OCI-LY1 (cell line): ENCODE measurements around the gene ZNF296.

Experiments
- H2AFZ ChIP-seq: fragments of 200-600 bp; sonication (generic), shearing (Covaris generic); 2 replicates; pipeline ENCODE4 v1.6.0; 2014; ENCODE audit warnings: antibody characterized with exemption, mild to moderate bottlenecking, low read length
- H3F3A ChIP-seq: fragments of 200-600 bp; sonication (generic), shearing (Covaris generic); 2 replicates; pipeline ENCODE4 v1.6.0; 2014; ENCODE audit warnings: mild to moderate bottlenecking, antibody characterized with exemption, low read length, moderate library complexity; ENCODE audit not compliant: insufficient read depth
- H3K27ac ChIP-seq: fragments of 200-600 bp; sonication (generic); 2 replicates; pipeline ENCODE4 v1.5.1; 2014; ENCODE audit warnings: low read length, mixed run types, mild to moderate bottlenecking, low read depth; ENCODE audit not compliant: poor library complexity, severe bottlenecking
- H3K27me3 ChIP-seq: fragments of 200-600 bp; sonication (generic); 2 replicates; pipeline ENCODE4 v1.6.0; 2014; ENCODE audit warnings: antibody characterized with exemption, mild to moderate bottlenecking, low read length, moderate library complexity; ENCODE audit not compliant: insufficient read depth
- H3K36me3 ChIP-seq: fragments of 200-600 bp; sonication (generic); 2 replicates; pipeline ENCODE4 v1.6.1; 2014; ENCODE audit warnings: mild to moderate bottlenecking, antibody characterized with exemption, low read length, moderate library complexity, mixed read lengths; ENCODE audit not compliant: insufficient read depth
- H3K4me1 ChIP-seq: fragments of 200-600 bp; sonication (generic); 2 replicates; pipeline ENCODE4 v1.5.1; 2014; ENCODE audit warnings: mild to moderate bottlenecking, low read length, moderate library complexity; ENCODE audit not compliant: insufficient read depth, severe bottlenecking
- H3K4me2 ChIP-seq: fragments of 200-600 bp; sonication (generic), shearing (Covaris generic); 2 replicates; pipeline ENCODE4 v1.6.1; 2014; ENCODE audit warnings: low read length
- H3K4me3 ChIP-seq: fragments of 200-600 bp; sonication (generic); 2 replicates; pipeline ENCODE4 v1.5.1; 2014; ENCODE audit warnings: low read length, low read depth, mild to moderate bottlenecking, mixed read lengths; ENCODE audit not compliant: poor library complexity, severe bottlenecking
- H3K79me2 ChIP-seq: fragments of 200-600 bp; shearing (Covaris generic); 2 replicates; pipeline ENCODE4 v1.6.1; 2016; ENCODE audit warnings: mixed run types, low read length, mixed read lengths; ENCODE audit not compliant: insufficient read depth
- H3K9ac ChIP-seq: fragments of 200-600 bp; sonication (generic), shearing (Covaris generic); 2 replicates; pipeline ENCODE4 v1.6.1; 2014; ENCODE audit warnings: mild to moderate bottlenecking, low read length, mixed read lengths
- H3K9me2 ChIP-seq: fragments of 200-600 bp; sonication (generic), shearing (Covaris generic); 2 replicates; pipeline ENCODE4 v1.6.1; 2014; ENCODE audit warnings: low read depth, mild to moderate bottlenecking, low read length, mixed read lengths
- H3K9me3 ChIP-seq: fragments of 200-600 bp; shearing (Covaris generic); 2 replicates; pipeline ENCODE4 v1.6.1; 2014; ENCODE audit warnings: low read length, mixed read lengths
- H4K20me1 ChIP-seq: fragments of 200-600 bp; sonication (generic), shearing (Covaris generic); 2 replicates; pipeline ENCODE4 v1.6.0; 2016; ENCODE audit warnings: mild to moderate bottlenecking, low read length; ENCODE audit not compliant: insufficient read depth
- EZH2 ChIP-seq: fragments of 200-600 bp; sonication (generic), shearing (Covaris generic); IDR thresholded peaks from 2 replicates; pipeline ENCODE4 v1.8.0; 2017; ENCODE audit warnings: borderline replicate concordance, mixed run types, mild to moderate bottlenecking, antibody characterized with exemption, low read length, moderate library complexity, mixed read lengths
- TF ChIP-seq, protein P1 (sequence below): fragments of 200-600 bp; sonication (generic), shearing (Covaris generic); IDR thresholded peaks from 2 replicates; pipeline ENCODE4 v1.5.1; 2017; ENCODE audit warnings: mild to moderate bottlenecking, antibody characterized with exemption, low read length, moderate library complexity, mixed read lengths

ZNF296 gene

DNA sequence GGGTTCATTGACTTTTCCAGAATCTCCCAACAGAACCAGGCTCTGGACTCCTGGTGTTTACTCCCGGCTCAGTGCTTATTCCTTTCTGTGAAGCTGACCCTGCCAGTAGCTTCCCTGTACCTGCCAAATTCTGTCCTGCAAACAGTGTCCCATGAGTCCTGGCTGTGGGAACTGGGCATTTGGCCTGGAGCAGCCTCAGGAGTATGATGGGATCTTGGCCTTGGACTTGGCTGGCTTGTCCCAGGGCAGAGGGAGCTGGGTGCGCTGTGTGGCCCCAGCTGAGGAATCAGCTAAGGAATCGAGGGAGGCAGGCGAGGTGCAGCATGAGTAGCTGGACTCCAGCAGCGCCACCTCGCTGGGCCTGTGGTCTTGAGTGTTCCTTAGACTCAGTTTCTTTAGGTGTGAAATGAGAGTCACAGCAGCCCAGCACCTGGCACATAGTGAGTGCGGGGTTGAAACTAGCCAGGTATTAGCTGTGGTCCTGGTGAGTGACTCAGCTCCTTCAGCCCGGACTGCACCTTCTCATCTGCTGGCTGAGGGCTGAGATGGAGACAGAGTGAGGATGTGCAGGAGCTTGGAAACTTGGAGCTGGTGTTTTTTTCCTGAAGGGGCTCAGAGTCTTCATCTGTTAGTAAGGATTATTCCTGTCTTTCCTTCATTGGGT lies 27.1 kb downstream of the ZNF296 start:
- Histone ChIP-seq H3K4me2 (peak overlapping the region; percentile 22; the same call in 1 of the 2 replicates), H3K27ac (peak overlapping the region; percentile 96)

DNA sequence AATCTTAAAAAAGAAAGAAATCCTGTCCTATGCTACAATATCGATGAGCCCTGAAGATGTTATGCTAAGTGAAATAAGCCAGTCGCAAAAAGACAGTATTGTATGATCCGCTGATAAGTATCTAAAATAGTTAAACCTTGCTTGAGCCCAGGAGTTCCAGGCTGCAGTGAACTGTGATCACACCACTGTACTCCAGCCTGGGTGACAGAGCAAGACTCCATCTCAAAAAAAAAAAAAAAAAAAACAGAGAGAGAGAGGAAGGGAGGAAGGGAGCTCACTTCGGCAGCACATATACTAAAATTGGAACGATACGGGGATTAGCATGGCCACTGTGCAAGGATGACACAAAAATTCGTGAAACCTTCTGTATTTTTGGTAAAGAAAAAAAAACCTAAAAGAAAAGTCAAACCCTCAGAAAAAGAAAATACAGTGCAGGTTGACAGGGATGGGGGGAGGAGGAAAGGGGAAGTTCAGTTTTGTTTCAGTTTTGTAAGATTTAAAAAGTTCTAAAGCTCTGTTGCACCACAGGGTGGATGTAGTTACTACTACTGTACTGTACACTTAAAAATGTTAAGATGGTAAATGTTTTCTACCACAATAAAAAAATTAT lies 29.0 kb downstream of the ZNF296 start:
- Histone ChIP-seq H2AFZ (no peak overlapping the region), H3K9me3 (no peaks in the 10 kb centered on the region), H3K4me1 (peaks cover 80% of the 10 kb centered on the region), H3F3A (peaks cover 5% of the 10 kb centered on the region; the same call in 1 of the 2 replicates), H4K20me1 (no peaks in the 10 kb centered on the region), H3K27me3 (no peaks in the 10 kb centered on the region), H3K36me3 (peaks cover 48% of the 10 kb centered on the region), H3K9ac (peak overlapping the region; percentile 61), H3K9me2 (no peaks in the 10 kb centered on the region), H3K27ac (peak overlapping the region; percentile 96), H3K4me2 (peak overlapping the region; percentile 76), H3K4me3 (peak overlapping the region; percentile 53), H3K79me2 (peaks cover 20% of the 10 kb centered on the region)
- TF ChIP-seq EZH2, result no peak
- TF ChIP-seq, protein P1, sequence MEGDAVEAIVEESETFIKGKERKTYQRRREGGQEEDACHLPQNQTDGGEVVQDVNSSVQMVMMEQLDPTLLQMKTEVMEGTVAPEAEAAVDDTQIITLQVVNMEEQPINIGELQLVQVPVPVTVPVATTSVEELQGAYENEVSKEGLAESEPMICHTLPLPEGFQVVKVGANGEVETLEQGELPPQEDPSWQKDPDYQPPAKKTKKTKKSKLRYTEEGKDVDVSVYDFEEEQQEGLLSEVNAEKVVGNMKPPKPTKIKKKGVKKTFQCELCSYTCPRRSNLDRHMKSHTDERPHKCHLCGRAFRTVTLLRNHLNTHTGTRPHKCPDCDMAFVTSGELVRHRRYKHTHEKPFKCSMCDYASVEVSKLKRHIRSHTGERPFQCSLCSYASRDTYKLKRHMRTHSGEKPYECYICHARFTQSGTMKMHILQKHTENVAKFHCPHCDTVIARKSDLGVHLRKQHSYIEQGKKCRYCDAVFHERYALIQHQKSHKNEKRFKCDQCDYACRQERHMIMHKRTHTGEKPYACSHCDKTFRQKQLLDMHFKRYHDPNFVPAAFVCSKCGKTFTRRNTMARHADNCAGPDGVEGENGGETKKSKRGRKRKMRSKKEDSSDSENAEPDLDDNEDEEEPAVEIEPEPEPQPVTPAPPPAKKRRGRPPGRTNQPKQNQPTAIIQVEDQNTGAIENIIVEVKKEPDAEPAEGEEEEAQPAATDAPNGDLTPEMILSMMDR, result 0 out of 2 replicates have a peak, but pooled peaks have one; percentile 11

More for the DNA sequence above, 27.1 kb downstream of the ZNF296 start:
- Histone ChIP-seq H3K27me3 (no peaks in the 10 kb centered on the region), H4K20me1 (no peaks in the 10 kb centered on the region), H3K79me2 (peaks cover 20% of the 10 kb centered on the region), H3K4me3 (no peak overlapping the region), H3K36me3 (peaks cover 49% of the 10 kb centered on the region), H3K9me3 (no peaks in the 10 kb centered on the region), H3K4me1 (peaks cover 84% of the 10 kb centered on the region), H3K9me2 (no peaks in the 10 kb centered on the region), H3F3A (peaks cover 5% of the 10 kb centered on the region; the same call in 1 of the 2 replicates), H2AFZ (no peak overlapping the region), H3K9ac (peak overlapping the region; percentile 44; the same call in 1 of the 2 replicates)
- TF ChIP-seq, protein P1, result peak; percentile 7; the same call in 1 of the 2 replicates
- TF ChIP-seq EZH2, result no peak

DNA sequence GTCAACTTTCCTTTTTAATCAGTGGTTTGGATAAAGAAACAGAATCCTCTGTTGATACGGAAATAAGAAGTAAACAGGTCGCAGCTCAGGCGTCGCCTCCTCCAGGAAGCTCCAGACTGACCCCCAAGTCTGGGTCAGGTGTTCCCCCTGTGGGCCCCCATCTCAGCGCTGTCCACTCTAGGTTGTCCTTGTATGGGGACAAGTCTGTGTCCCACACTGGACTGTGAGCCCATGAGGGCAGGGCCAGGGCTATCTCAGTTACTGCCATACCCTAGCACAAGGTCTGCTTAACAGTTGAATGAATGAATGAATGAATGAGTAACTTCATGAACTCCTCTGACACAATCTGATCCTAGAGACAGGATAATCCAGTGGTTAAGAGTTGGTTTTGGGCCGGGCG lies 29.9 kb downstream of the ZNF296 start:
- peak overlapping the region; percentile 76 for H3K4me2 ChIP-seq
- peaks cover 55% of the 10 kb centered on the region for H3K36me3 ChIP-seq
- H3K9me3 ChIP-seq, result no peaks in the 10 kb centered on the region
- no peak overlapping the region for H2AFZ ChIP-seq
- H3K4me3 ChIP-seq, result peak overlapping the region; percentile 53
- no peaks in the 10 kb centered on the region for H3K9me2 ChIP-seq
- peak overlapping the region; percentile 61 for H3K9ac ChIP-seq
- peaks cover 25% of the 10 kb centered on the region for H3K79me2 ChIP-seq
- H3F3A ChIP-seq, result peaks cover 5% of the 10 kb centered on the region; the same call in 1 of the 2 replicates
- H3K27me3 ChIP-seq, result no peaks in the 10 kb centered on the region
- H3K27ac ChIP-seq, result peak overlapping the region; percentile 96
- no peaks in the 10 kb centered on the region for H4K20me1 ChIP-seq
- TF ChIP-seq, protein P1, result no peak
- no peak for TF ChIP-seq EZH2
- peaks cover 79% of the 10 kb centered on the region for H3K4me1 ChIP-seq
